HCT116 (cell line): ENCODE measurements around the gene BFSP2. TPM values are rescaled to one million over a fixed set of nuclear protein-coding genes. Genes with fewer than 3 reads are reported as not detected.

ENCODE experiments used
- ATAC-seq: fragments of 200-7000 bp; cut with Tn5 transposase; 2 replicates; pipeline ENCODE4 v1.9.1; 2020; ENCODE audit warnings: mild to moderate bottlenecking, moderate library complexity
- BruUV-seq: library from RNA; stranded (reverse); fragments of 400-500 nt; replicated peaks from 2 replicates; lab custom pipeline; 2021; lab: Mats Ljungman, UMichigan
- CTCF ChIA-PET: fragments of 300-600 bp; sonication (Branson Sonifier 250); formaldehyde crosslinking; loops from one replicate; lab custom pipeline; 2021; ENCODE audit warnings: antibody characterized with exemption; lab: Charles Lee
- POLR2A ChIA-PET: fragments of 300-600, 350-600 bp; sonication (Branson Sonifier 250); formaldehyde crosslinking; loops from one replicate; lab custom pipeline; 2021; ENCODE audit warnings: antibody characterized with exemption; lab: Charles Lee
- RAD21 ChIA-PET, 2 experiments: fragments of 300-600 bp; sonication (Branson Sonifier 250); formaldehyde crosslinking; loops; one replicate each; lab custom pipeline; 2023; ENCODE audit warnings: low total read pairs in 2 of 2; ENCODE audit not compliant: uncharacterized antibody in 2 of 2, unreplicated experiment in 2 of 2, low non-redundant PET in 1 of 2; lab: Charles Lee
- DNase-seq: peaks from one replicate; pipeline ENCODE4 v3.0.0-alpha.2; 2010; ENCODE audit warnings: low read depth, low spot score
- H2AFZ ChIP-seq: fragments of 200-600 bp; shearing (Covaris generic), sonication (generic); 2 replicates; pipeline ENCODE4 v1.6.1; 2017; ENCODE audit warnings: low read depth, mixed run types, mixed read lengths, antibody characterized with exemption, low read length; ENCODE audit not compliant: poor library complexity, severe bottlenecking
- H3K27ac ChIP-seq: 2 replicates; pipeline ENCODE4 v1.5.1; 2012; ENCODE audit warnings: low read depth, low read length
- H3K27me3 ChIP-seq: fragments of 200-600 bp; sonication (generic); 2 replicates; pipeline ENCODE4 v1.6.1; 2016; ENCODE audit warnings: mixed run types, low read length, mixed read lengths; ENCODE audit not compliant: insufficient read depth
- H3K36me3 ChIP-seq, 2 experiments: fragments of 200-500 bp in 1 of 2; fragments of 200-600 bp in 1 of 2; sonication (Bioruptor generic) in 1 of 2; sonication (generic) in 1 of 2; 2 replicates each; pipeline versions ENCODE4 v1.5.1 to v1.6.1; 2014 to 2016; ENCODE audit warnings: low read length in 2 of 2, inconsistent platforms in 1 of 2, mixed read lengths in 1 of 2, mixed run types in 1 of 2; ENCODE audit not compliant: insufficient read depth in 2 of 2, control insufficient read depth in 1 of 2
- H3K4me1 ChIP-seq, 2 experiments: fragments of 200-600 bp in 1 of 2; sonication (generic) in 1 of 2; 2 replicates each; pipeline versions ENCODE4 v1.5.1 to v1.6.1; 2012 to 2017; ENCODE audit warnings: low read length in 2 of 2, inconsistent platforms in 1 of 2, mild to moderate bottlenecking in 1 of 2, mixed read lengths in 1 of 2, mixed run types in 1 of 2, moderate library complexity in 1 of 2; ENCODE audit not compliant: insufficient read depth in 2 of 2, control insufficient read depth in 1 of 2
- H3K4me2 ChIP-seq: fragments of 200-600 bp; sonication (generic); 2 replicates; pipeline ENCODE4 v1.6.1; 2017; ENCODE audit warnings: mixed run types, low read length, mixed read lengths
- H3K4me3 ChIP-seq, 2 experiments: fragments of 200-600 bp in 1 of 2; sonication (generic) in 1 of 2; replicated peaks in 1 of 2; 2 replicates each; pipeline ENCODE4 v1.5.1; 2011 to 2016; ENCODE audit warnings: low read length in 2 of 2, control low read depth in 1 of 2, low read depth in 1 of 2, mild to moderate bottlenecking in 1 of 2, mixed read lengths in 1 of 2, mixed run types in 1 of 2
- H3K79me2 ChIP-seq: fragments of 200-600 bp; sonication (generic); 2 replicates; pipeline ENCODE4 v1.6.1; 2017; ENCODE audit warnings: mild to moderate bottlenecking, mixed run types, low read length, moderate library complexity, mixed read lengths; ENCODE audit not compliant: insufficient read depth
- H3K9ac ChIP-seq: fragments of 200-600 bp; sonication (generic); 2 replicates; pipeline ENCODE4 v1.6.1; 2016; ENCODE audit warnings: low read length, mixed read lengths
- H3K9me2 ChIP-seq: fragments of 200-600 bp; sonication (generic), shearing (Covaris generic); 2 replicates; pipeline ENCODE4 v1.6.1; 2017; ENCODE audit warnings: mixed run types, mild to moderate bottlenecking, moderate library complexity; ENCODE audit not compliant: insufficient read depth
- H3K9me3 ChIP-seq, 2 experiments: fragments of 200-500 bp in 1 of 2; fragments of 200-600 bp in 1 of 2; sonication (Bioruptor generic) in 1 of 2; sonication (generic) in 1 of 2; 2 replicates each; pipeline ENCODE4 v1.6.1; 2014 to 2017; ENCODE audit warnings: low read length in 2 of 2, mixed read lengths in 2 of 2, inconsistent platforms in 1 of 2, low read depth in 1 of 2, mild to moderate bottlenecking in 1 of 2, mixed run types in 1 of 2, moderate library complexity in 1 of 2; ENCODE audit not compliant: control insufficient read depth in 1 of 2, insufficient read depth in 1 of 2
- H4K20me1 ChIP-seq: fragments of 200-600 bp; sonication (generic), shearing (Covaris generic); 2 replicates; pipeline ENCODE4 v1.6.1; 2017; ENCODE audit warnings: mixed run types, mild to moderate bottlenecking, moderate library complexity; ENCODE audit not compliant: insufficient read depth
- ATF3 ChIP-seq: IDR thresholded peaks from 2 replicates; pipeline ENCODE4 v1.6.1; 2012
- EGR1 ChIP-seq: IDR thresholded peaks from 2 replicates; pipeline ENCODE4 v1.6.1; 2012; ENCODE audit warnings: low read depth
- EZH2 ChIP-seq: fragments of 200-600 bp; sonication (generic); IDR thresholded peaks from 2 replicates; pipeline ENCODE4 v1.6.1; 2017; ENCODE audit warnings: antibody characterized with exemption, mixed run types
- EZH2phosphoT487 ChIP-seq: fragments of 200-600 bp; IDR thresholded peaks from 2 replicates; pipeline ENCODE4 v1.6.1; 2018; ENCODE audit warnings: antibody characterized with exemption, borderline replicate concordance
- FOSL1 ChIP-seq: IDR thresholded peaks from 2 replicates; pipeline ENCODE4 v1.6.1; 2012; ENCODE audit warnings: low read depth
- POLR2A ChIP-seq: IDR thresholded peaks from 2 replicates; pipeline ENCODE4 v1.7.0; 2011; ENCODE audit warnings: borderline replicate concordance; ENCODE audit not compliant: insufficient read depth, insufficient read length; ENCODE audit errors: extremely low read depth
- RAD21 ChIP-seq: IDR thresholded peaks from 2 replicates; pipeline ENCODE4 v1.6.1; 2012; ENCODE audit warnings: low read depth, mild to moderate bottlenecking
- SIN3A ChIP-seq: IDR thresholded peaks from 2 replicates; pipeline ENCODE4 v1.6.1; 2012; ENCODE audit warnings: low read depth
- ZNF274 ChIP-seq: fragments of 200-500 bp; sonication (Bioruptor generic); IDR thresholded peaks from 2 replicates; pipeline ENCODE4 v1.6.1; 2014; ENCODE audit warnings: mild to moderate bottlenecking, low read depth, low read length, inconsistent platforms
- intact Hi-C: fragments of 100-400 bp; cut with micrococcal nuclease; formaldehyde crosslinking; loops from 2 replicates; pipeline ENCODE4 v1.10.0; 2022
- total RNA-seq: library from RNA; stranded (reverse); gene quantifications from one replicate; pipeline ENCODE4 v1.2.1, GENCODE V29; 2021; ENCODE audit not compliant: unreplicated experiment
- TF ChIP-seq, protein P1 (sequence below): IDR thresholded peaks from 2 replicates; pipeline ENCODE4 v1.6.1; 2012

The BFSP2 gene
- total RNA-seq, 1 experiment from 2014 or later: not detected

DNA sequence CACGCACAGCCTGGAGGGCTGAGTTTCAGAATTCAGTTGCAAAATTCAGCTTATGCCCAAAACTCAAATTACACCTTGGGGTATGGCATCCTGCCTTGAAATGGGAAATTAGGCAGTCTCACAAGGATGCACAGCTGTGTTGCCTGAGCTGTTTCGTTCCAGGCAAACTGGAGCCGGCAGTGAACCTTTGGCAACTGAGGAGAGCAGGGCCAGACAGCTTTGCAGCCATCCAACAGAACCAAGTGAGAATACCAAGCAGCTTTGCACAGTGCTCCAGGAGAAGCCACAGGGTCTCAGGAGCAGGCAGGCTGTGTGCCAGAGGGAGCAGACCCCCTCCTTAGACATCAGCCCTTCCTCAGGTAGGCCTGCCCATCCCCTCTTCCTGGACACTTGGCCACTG lies 32.5 kb upstream of the BFSP2 start:
- H3K27ac ChIP-seq: no peak overlapping the region
- DNase-seq (no peak), ATAC-seq (no peak)
- no peaks in the 10 kb centered on the region for H3K9me3 ChIP-seq
- intact Hi-C loops: no loop called here
- peaks cover 89% of the 10 kb centered on the region for H3K27me3 ChIP-seq
- no peak overlapping the region for H3K4me3 ChIP-seq
- no peak overlapping the region for H3K4me2 ChIP-seq
- ChIA-PET POLR2A (no interaction called here), CTCF (no interaction called here), RAD21 (no interaction called here)
- no peaks in the 10 kb centered on the region for H3K9me2 ChIP-seq
- no peak overlapping the region for H2AFZ ChIP-seq
- H4K20me1 ChIP-seq: no peaks in the 10 kb centered on the region
- no TSS peak for BruUV-seq
- no peaks in the 10 kb centered on the region for H3K79me2 ChIP-seq
- no peaks in the 10 kb centered on the region for H3K36me3 ChIP-seq
- TF ChIP-seq SIN3A: no peak
- no peak for TF ChIP-seq EZH2phosphoT487
- no peak for TF ChIP-seq FOSL1
- TF ChIP-seq, protein P1, sequence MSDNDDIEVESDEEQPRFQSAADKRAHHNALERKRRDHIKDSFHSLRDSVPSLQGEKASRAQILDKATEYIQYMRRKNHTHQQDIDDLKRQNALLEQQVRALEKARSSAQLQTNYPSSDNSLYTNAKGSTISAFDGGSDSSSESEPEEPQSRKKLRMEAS: no peak
- TF ChIP-seq EGR1: no peak
- TF ChIP-seq ZNF274: no peak
- TF ChIP-seq RAD21: no peak
- no peak for TF ChIP-seq EZH2
- TF ChIP-seq, all 23 proteins: peak for 0
- no peaks in the 10 kb centered on the region for H3K4me1 ChIP-seq
- no peak overlapping the region for H3K9ac ChIP-seq

- ChIA-PET RAD21 (no interaction called here), CTCF (no interaction called here), POLR2A (no interaction called here)
- H3K27ac ChIP-seq: no peak overlapping the region
- H3K4me2 ChIP-seq: no peak overlapping the region
- no peaks in the 10 kb centered on the region for H3K36me3 ChIP-seq
- H3K9me3 ChIP-seq: no peaks in the 10 kb centered on the region
- no peaks in the 10 kb centered on the region for H3K9me2 ChIP-seq
- no peak overlapping the region for H3K4me3 ChIP-seq
- H2AFZ ChIP-seq: no peak overlapping the region
- H3K79me2 ChIP-seq: no peaks in the 10 kb centered on the region
- H3K4me1 ChIP-seq: no peaks in the 10 kb centered on the region
- peaks cover 88% of the 10 kb centered on the region for H3K27me3 ChIP-seq
- ATAC-seq (no peak), DNase-seq (no peak)
- no peaks in the 10 kb centered on the region for H4K20me1 ChIP-seq
- BruUV-seq: no TSS peak
- intact Hi-C loops: no loop called here
- H3K9ac ChIP-seq: no peak overlapping the region
- TF ChIP-seq POLR2A (no peak), SIN3A (no peak), ATF3 (no peak)
- TF ChIP-seq, all 23 proteins: peak for 0
Measured at GRCh38 chr3:133367956-133368355, 31.9 kb upstream of the BFSP2 start.
